Left cardiac atrium (tissue), 4 donors: ENCODE measurements around the gene AGO4. TPM values are rescaled to one million over a fixed set of nuclear protein-coding genes. Genes with fewer than 3 reads are reported as not detected.
"Not testable (repeated sequence)": the region's sequence is repeated elsewhere in the genome, so short reads cannot be mapped to it uniquely, and the experiment has no call there.

ENCODE experiments used
- ATAC-seq, 2 donors: fragments of 200-7000 bp; cut with Tn5 transposase; one replicate each; pipeline ENCODE4 v1.9.1; 2020; ENCODE audit warnings: mild to moderate bottlenecking in 2 of 2, moderate library complexity in 2 of 2
- DNase-seq: peaks from one replicate; pipeline ENCODE4 v3.0.0-alpha.2; 2020
- intact Hi-C, 2 donors: fragments of 100-400 bp; cut with DNase I; formaldehyde crosslinking; loops; one replicate each; pipeline versions ENCODE4 v1.14.1 to v1.15.1; 2022 to 2023
- long read RNA-seq: library from polyadenylated mRNA; unstranded; transcript quantifications from one replicate; pipeline ENCODE4 v2.0.0, GENCODE V29; 2021
- total RNA-seq, 2 donors: library from RNA; stranded (reverse); fragmentation: NEBNext Ultra II Directional; extraction: Animal tissue kit (Norgen Biotek cat#: 25700); gene quantifications; one replicate each; pipeline ENCODE4 v1.2.1, GENCODE V29; 2021
- donor health status: DM: no; HTN: yes; CAD: no.
- donor health status: DM: no; HTN: yes; CAD: no; lungs with severe emphysema.
- donor health status: DM: yes; HTN: yes; CAD: no.
- donor health status: Dilated cardiomyopathy.

Gene AGO4
- 10 to 100 TPM; 14.6 to 16.5 TPM for total RNA-seq
- long read RNA-seq, full-length matches to known transcripts, result 1 of 8 reads
- long read RNA-seq, partial matches to known transcripts, result 4 of 8 reads
- long read RNA-seq, other reads (novel, unspliced or antisense), result 3 of 8 reads

DNA sequence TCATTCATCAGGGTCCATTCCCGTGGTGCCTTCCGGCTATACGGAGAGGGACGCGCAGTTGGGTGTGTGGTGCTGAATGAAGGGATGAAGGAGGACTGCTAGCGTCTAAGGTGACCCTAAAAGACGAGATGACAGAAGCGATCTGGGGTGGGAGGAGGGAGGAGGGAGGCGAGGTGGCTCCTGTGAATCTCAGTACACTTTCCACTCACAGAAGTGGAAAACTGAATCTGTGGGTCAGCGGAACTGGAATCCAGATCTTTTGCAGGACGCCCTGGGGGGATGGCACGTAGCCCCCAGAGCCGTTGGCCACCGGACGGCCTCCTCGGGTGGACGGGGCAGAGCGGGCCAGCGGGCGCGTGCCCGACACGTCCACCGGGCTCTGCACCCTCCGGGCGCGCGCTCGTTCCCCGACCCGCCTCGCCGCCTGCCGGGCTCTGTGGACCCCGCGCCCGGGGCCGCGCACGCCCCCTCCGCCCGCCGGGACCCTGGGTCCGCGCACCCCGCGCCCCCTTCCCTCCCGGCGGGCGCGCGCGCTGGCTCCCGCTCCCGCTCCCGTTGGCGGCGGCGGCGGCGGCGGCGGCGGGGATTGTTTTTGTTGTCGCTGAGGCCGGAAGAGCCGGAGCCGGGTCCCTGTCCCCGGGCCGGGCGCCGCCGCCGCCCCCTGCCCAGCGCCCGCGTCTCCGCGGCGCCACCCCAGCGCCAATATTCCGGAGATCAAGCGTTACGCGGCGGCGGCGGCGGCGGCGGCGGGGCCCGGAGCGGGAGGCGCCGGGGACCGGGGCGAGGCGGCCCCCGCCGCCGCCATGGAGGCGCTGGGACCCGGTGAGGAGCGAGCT, at the start of gene AGO4:
AGO4 (plus strand) TSS at position 403 of the 836 bp plus-strand sequence; CDS start at position 804, 401 bp downstream.
- DNase-seq, result peak; percentile 75
- ATAC-seq, result peak; percentile 77 to 82
- intact Hi-C loops, result no loop called here

DNA sequence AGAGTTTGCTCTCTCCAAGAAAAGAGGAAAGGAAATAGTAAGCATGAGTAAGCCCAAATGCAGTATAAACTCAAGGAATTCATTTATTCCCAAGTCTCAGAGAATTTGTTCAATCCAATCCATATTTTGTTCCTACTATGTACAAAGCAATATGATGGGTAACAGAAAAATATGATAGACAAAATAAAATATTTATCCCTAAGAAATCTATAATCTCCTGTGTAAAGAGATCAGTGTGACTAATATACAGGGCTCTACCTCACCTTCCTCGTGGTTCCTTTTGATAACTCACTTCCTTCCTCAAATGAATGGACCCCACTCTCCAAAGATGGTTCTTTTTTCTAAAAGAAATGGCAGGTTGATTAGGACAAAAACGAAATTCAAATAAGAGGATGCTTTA, 45.7 kb upstream of the AGO4 start:
- ATAC-seq, result no peak
- no peak for DNase-seq
- intact Hi-C loops, result no loop called here

DNA sequence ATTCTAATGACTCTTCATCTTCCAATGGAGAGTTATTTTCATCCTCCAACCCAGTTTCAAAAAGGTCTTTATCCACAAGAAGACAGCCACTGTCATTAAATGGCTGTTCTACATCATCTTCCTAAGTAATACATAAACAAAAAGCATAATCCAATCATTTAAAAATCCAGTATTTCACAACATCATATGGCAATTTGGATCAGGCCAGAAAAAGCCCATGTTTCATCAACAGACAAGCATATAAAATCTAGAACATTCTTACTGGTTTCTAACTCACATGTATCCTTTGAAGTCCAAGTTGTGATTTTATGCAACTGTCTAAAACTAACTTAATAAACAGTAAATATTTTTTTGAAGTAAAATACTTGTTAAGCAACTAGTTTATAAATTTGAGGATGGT, 44.6 kb upstream of the AGO4 start:
- ATAC-seq, result no peak
- no peak for DNase-seq
- intact Hi-C loops, result no loop called here

DNA sequence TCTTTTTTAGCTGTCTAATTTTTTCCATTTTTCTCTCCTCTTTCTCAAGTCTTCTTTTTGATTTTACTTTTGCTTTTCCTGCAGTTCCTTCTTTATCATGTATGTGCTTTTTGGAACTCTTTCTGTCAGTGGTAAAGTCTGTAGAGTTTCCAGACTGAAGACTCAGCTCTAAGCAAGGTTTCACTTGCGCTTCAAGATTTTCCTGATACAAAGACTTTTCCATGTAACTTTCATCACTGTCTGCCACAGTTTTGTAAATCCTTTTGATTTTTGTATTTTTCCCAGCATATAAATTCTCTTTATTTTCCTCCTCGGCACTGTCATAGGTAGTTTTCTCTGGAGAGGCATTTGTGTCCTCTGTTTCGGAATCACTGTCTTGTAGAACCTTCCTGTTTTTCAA, 43.5 kb upstream of the AGO4 start:
- intact Hi-C loops, result no loop called here
- no peak for ATAC-seq
- DNase-seq, result no peak

DNA sequence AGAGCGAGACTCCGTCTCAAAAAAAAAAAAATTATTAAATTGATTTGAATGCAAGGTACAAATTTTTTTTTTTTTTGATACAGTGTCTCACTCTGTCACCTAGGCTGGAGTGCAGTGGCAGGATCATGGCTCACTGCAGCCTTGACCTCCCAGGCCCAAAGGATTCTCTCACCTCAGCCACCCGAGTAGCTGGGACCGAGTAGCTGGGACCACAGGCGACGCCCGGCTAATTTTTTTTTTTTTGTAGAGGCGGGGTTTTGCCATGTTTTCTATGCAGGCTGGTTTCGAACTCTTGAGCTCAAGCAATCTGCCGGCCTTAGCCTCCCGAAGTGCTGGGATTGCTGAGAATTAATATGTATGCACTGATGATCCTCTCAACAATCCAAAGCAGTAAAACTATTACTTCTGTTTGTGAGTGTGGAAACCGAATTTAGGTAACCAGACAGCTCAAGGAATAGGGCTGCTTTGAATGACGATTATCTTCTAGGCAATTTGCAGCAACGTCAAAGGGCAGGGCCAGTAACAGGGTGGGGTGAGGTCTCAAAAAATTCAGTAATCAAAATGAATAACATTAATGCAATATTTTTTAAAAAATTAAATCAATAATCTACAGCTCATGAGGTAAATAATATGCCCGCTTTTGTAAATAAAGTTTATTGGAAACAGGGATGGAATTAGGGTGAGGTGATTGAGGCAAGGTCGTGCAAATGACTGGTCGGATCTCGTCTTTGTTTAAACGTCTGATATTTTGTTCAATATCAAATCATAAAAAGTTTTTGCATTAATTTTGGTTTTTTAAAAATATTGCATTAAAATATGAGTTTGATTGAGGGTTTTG, 39.2 kb upstream of the AGO4 start:
- DNase-seq (no peak), ATAC-seq (no peak)
- intact Hi-C loops, result no loop called here

DNA sequence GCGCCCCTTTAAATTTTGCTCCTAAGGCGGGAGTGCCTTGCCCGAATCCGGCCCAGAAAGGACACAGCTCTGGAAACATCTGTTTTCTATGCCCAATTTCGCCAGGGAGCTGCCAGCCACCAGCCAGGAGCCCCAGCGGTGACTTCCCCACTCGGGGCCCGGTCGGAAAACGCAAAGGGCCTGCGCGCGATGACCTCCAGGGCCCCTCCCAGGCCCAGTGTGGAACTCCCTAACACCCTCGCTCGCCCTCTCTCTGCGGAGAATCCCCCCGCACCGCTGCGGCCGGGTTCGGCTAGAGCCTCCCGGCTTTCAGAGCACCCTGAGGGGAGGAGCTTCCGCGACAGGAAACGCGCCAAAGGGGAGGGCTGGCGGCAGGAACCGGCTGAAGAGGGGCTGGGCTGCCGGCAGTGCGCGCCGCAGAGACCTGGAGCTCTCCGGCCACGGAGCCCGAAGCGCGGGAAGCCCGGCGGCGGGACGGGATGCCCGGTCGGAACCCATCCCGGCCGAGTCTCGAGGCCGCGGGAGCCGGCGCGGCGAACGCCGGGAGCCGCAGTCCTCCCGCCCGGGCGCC, 38.5 kb upstream of the AGO4 start:
- intact Hi-C loops, result no loop called here
- ATAC-seq (peak; percentile 90 to 97), DNase-seq (peak; percentile 90)

DNA sequence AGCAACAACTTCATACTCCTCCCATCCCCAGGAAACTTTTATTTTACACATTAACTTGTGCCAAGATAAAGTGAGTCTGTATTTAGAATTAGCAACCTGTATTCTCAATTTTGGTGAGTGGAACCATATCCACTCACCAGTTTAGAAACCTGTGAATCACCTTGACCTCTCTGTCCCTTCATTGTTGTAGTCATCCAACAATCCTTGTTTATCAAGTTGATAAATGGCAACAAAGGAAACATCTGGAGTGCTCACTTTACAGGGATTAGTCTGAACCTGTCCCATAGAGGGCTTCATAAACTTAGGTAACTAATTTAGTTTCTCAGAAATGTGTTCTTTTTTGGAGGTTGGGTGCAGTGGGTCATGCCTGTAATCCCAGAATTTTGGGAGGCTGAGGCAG, 34.1 kb upstream of the AGO4 start:
- intact Hi-C loops, result loop anchor here (2.0 to 10.0 kb wide), 3 partner anchors 199 to 319 kb away; partner anchors contain the start of gene TFAP2E (in 1 of the 2)
- no peak for DNase-seq
- ATAC-seq, result no peak

DNA sequence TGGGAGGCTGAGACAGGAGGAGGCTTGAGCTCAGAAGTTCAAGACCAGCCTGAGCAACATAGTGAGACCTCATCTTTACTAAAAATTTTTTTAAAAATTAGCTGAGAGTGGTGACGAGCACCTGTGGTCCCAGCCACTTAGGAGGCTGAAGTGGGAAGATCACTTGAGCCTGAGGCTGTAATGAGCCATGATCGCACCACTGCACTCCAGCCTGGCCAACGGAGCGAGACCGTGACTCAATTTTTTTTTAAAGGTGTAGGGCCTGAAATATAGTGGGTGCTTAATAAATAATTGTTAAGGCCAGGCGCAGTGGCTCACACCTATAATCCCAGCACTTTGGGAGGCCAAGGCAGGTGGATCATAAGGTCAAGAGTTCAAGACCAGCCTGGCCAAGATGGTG, 31.6 kb upstream of the AGO4 start:
- not testable (repeated sequence) for ATAC-seq, DNase-seq
- intact Hi-C loops, result loop anchor here (10.0 kb wide), 2 partner anchors 201 to 321 kb away; partner anchors contain the start of gene TFAP2E (in 1 of the 2)

DNA sequence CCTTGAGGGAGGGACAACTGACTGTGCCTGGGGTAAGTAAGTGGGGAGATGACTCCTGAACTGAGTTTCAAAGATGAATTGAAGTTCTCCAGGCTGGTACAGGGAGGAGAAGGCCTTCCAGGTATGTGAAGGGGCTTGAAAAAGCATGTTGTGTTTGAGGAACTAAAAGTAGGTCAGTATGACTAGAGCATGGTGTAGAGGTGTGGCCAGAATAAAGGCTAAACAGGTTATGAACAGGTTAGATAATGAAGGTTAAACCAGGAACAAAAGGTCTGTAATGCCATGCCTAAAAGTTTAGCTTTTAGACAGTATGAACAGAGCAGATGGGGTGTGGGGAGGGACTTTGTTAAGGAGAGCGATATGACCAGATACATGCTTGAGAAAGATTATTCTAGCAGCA, 30.7 kb upstream of the AGO4 start:
- DNase-seq (no peak), ATAC-seq (no peak)
- intact Hi-C loops, result loop anchor here (10.0 kb wide), 2 partner anchors 202 to 322 kb away; partner anchors contain the start of gene TFAP2E (in 1 of the 2)

DNA sequence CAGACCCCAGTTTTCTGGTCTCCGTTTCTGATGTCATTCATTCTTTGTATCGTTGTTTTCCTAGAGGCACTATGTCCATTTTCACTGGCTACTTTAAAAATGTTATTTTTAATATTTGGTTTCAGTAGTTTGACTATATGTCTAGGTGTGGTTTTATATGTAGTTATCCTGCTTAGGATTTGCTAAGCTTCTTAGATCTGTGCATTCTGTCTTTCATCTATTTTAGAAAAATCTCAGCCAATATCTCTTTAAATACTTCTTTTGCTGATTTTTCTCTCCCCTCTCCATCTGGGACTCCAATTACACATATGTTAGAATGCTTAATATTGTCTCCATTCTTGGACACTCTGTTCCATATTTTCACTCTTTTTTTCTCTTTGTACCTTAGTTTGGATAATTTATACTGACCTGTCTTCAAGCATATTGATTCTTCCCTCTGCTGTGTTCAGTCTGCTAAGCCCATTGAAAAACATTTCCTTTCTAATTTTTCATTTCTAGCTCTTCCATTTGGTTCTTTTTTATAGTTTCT, 24.7 kb upstream of the AGO4 start:
- intact Hi-C loops, result no loop called here
- DNase-seq, result no peak
- no peak for ATAC-seq

DNA sequence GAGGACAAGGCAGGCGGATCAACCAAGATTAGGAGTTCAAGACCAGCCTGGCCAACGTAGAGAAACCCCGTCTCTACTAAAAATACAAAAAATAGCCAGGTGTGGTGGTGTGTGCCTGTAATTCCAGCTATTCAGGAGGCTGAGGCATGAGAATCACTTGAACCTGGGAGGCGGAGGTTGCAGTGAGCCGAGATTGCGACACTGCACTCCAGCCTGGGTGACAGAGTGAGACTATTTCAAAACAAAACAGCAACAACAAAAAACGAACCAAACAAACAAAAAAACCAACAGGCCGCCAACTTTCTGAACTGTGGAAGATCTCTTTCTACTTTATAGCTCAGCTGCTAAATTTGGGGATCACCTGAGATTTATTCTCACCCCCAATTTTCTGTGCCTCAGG, 23.5 kb upstream of the AGO4 start:
- intact Hi-C loops, ATAC-seq, DNase-seq: not testable (repeated sequence)

DNA sequence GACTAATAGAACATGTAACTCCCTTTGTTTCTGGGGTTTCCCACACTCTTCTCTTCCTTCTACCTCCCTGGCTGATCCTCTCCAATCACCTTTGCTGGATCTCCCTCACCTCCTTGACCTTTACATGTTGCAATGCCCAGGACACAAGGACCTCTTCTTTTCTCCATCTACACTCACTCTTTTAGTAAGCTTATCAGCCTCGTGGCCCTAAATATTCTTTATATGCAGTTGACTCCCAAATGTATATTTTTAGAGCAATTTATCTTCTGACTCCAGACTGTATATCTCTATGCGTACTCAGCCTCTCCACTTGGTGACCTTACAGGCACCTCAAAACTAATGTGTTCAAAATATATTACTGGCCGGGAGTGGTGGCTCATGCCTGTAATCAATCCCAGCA, 19.7 kb upstream of the AGO4 start:
- ATAC-seq, result no peak
- intact Hi-C loops, result no loop called here
- no peak for DNase-seq

DNA sequence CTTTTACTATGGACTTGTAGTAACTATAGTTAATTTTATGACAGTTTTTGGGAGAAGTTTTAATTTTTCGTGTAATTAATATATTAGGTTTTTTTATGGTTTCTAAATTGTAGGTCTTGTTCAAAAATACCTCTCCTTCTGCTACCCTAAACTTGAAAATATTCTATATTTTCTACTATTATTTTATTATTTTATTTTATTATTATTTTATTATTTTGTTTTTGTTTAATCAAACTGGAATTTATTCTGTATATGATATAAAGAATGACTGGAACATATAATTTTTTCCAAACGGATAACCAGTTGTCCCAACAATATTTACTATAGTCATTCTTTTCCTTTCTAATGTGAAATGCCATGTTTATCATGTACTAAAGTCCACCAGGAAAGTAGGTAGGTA, 17.1 kb upstream of the AGO4 start:
- intact Hi-C loops, result no loop called here
- ATAC-seq, result no peak

DNA sequence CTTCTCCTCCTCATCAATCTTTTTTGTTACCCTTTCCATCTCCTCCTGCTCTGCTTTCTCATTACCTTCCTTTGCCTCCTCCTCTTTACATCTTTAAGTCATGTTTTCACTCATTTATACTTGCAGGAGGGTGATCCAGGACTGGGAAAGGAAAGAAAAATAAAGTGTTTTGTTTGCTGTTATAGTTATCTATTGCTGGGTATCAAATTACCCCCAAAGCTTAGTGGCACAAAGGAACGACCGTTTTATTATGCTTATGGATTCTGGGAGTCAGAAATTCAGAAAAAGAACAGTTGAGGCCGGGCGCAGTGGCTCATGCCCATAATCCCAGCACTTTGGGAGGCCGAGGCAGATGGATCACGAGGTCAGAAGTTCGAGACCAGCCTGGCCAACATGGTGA, 12.5 kb upstream of the AGO4 start:
- no peak for DNase-seq
- intact Hi-C loops, result no loop called here
- ATAC-seq, result no peak

More for the DNA sequence above, 17.1 kb upstream of the AGO4 start:
- no peak for DNase-seq

DNA sequence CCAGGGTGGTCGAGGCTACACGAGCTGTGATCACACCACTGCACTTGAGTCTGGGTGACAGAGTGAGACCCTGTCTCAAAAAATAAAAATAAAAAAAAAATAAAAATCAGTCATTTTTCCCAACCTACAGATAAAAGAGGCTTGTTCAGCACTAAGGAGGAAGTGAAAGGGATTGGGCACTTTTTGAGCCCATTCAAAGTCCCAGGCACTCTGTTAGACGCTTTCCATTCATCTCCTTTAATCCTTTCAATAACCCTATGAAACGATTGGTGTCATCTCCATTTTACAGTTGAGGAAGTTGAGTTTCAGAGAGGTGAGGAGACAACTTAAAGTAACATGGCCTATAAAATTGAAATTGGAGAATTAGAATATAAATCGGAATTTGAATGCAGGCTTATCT, 10.4 kb upstream of the AGO4 start:
- intact Hi-C loops, result no loop called here
- ATAC-seq (no peak), DNase-seq (no peak)

DNA sequence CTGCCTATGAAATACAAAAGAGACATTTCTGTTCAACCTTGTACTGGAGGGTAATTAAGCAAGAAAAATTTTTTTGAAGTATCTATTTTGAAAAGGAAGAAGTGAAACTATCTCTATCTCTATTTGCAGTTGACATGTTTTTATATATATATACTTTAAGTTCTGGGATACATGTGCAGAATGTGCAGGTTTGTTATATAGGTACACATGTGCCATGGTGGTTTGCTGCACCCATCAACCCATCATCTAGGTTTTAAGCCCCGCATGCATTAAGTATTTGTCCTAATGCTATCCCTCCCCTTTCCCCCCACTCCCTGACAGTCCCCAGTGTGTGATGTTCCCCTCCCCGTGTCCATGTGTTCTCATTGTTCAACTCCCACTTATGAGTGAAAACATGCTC, 9.8 kb upstream of the AGO4 start:
- DNase-seq, ATAC-seq, intact Hi-C loops: not testable (repeated sequence)

DNA sequence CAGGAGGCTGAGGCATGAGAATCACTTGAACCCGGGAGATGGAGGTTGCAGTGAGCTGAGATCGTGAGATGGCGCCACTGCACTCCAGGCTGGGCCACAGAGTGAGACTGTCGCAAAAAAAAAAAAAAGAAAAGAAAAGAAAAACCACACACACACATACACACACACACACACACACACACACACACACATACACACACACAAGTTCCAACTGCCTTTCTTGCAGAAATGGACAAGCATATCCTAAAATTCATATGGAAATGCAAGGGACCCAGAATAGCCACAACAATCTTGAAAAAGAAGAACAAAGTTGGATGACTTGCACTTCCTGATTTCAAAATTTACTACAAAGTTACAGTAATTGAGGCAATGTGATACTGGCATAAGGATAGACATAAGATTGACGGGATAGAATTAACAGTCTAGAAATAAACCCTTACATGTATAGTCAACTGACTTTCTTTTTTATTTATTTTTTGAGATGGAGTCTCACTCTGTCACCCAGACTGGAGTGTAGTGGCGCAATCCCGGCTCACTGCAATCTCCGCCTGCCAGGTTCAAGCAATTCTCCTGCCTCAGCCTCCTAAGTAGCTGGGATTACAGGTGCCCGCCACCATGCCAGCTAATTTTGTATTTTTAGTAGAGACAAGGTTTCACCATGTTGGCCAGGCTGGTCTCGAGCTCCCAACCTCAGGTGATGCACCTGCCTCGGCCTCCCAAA, 7.5 kb upstream of the AGO4 start:
- DNase-seq, intact Hi-C loops: not testable (repeated sequence)
- peak in 1 of 2 donors; percentile 32 for ATAC-seq

DNA sequence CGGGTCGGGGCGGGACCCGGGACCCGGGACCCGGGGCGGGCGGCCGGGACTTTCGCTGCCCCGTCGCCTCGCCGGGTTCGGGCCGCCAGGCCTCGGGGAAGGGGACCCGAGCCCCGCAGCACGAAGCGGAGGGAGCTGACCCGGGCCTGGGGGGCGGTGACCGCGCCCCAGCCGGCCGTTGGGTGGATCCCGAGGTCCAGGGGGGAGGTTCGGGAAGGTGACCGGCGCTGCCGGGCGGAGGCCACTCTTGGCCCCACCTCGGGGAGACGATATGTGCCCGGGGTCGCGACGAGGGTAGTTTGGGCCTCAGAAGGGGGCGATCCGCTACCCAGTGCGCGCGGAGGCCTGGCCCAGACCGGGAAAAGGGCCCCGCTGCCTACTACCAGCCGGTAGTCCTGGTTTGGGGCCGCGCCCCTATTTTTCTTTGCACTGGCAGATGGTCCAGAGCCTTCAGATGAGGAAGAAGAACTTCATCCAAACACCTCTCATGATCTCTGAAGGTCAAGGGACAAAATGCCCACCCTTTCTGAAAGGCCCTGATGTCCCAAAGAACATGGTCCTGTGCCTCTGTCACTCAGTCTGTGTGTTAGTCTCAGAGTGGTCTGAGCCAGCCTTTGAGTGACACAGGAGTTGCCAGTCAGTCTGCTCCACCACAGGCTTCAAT, 766 bp downstream of the AGO4 start:
- DNase-seq (peak; percentile 47), ATAC-seq (peak; percentile 49 to 62)
- intact Hi-C loops, result no loop called here
